GM21723 (cell line): ENCODE data around the gene TTLL3.

Experiments used
- ATAC-seq: cut with Tn5 transposase; IDR thresholded peaks from one replicate; pipeline ENCODE4 v1.9.1; 2021; ENCODE audit warnings: mild to moderate bottlenecking, moderate library complexity; ENCODE audit not compliant: unreplicated experiment

TTLL3 gene

DNA sequence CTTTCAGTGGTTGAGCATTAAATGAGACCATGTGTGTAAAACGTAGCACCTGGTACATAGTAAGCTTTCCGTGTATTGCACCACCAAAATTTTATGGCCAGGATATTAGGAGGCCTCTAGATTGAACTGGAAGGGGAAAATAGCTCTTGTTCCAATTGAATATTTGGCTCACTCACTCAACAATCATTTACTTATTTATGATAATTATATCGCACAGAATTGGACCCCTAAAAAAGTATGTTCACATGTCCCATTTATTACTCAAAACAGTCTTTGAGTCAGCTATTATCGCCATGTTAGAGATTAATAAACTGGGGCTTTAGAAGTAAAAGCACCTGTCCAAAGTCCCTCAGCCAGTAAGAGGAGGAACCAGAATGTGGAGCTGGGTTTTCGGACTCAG is 5.1 kb upstream of the TTLL3 start:
- ATAC-seq: no peak

DNA sequence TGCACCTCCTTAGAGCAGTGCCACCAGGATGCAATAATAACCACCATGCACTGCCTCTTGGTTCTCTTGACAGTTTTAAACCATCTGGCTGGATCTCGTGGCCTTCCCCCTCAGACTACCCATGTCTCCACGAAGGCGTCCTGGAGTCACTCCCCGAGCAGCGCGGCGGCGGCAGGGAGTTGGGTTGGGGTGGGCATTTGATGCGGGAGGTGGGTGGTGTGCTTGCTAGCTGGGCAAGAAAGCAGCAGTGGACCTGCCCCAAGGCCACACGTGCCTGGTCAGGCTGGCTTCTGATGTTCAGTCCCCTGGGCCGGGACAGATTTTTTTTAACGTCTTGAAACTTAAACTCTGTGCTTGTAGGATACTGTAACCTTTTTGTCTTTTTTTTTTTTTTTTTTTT is 3.9 kb upstream of the TTLL3 start:
- ATAC-seq: no peak

DNA sequence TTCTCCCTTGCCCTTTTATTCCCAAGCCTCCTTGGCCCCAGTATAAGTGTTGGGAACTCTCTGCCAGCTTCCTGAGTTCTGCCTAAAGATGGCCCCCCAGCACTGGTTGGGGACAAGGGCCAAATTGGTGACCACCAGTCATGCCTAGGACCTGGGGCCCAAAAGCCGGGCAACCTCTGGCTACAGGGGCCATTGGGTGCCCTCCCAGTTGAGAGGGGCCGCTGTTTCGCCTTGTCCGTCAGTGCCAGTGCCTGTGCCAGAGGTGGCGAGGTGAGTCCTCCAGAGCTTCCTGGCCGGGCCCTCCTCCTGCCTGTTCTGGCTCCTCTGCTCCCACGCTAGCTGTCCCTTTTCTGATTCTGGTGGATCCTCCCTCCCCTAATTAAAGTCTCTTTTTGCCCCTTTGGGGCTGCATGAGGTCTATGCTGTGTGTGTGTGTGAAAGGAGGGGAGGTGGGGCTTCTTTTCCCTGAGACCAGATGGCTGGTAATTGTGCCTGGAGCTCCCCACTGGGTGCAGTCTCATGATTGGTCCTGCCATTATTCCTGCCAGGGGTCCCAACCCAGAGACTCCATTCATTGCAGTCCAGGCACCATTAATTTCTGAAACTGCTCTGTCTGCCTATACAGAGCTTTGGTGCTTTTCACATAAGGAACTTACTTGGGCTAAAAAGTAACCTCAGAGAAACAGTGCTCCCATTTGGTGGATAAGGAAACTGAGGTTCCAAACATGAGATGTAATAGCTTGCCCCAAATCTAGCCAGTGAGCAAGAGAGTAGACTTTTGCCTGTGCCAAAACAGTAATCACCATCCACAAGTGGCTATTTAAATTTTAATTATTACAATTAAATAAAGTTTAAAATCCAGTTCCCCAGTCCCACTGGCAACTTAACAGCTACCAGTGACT is 3.1 kb upstream of the TTLL3 start:
- no peak for ATAC-seq

DNA sequence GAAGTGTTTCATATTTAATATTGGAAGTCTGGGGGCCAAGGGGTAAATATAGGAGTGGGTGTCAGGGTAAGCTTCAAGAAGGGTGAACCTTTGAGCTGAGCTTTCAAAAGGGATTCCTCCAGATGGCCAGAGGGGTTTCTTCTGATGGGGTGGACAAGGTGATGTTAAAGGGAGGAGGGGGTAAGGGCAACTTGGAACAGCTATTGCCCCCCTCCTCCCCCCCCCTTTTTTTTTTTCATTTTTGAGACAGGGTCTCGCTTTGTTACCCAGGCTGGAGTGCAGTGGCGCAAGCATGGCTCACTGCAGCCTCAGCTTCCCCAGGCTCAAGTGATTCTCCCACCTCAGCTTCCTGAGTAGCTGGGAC is 2.1 kb upstream of the TTLL3 start:
- ATAC-seq: no peak

DNA sequence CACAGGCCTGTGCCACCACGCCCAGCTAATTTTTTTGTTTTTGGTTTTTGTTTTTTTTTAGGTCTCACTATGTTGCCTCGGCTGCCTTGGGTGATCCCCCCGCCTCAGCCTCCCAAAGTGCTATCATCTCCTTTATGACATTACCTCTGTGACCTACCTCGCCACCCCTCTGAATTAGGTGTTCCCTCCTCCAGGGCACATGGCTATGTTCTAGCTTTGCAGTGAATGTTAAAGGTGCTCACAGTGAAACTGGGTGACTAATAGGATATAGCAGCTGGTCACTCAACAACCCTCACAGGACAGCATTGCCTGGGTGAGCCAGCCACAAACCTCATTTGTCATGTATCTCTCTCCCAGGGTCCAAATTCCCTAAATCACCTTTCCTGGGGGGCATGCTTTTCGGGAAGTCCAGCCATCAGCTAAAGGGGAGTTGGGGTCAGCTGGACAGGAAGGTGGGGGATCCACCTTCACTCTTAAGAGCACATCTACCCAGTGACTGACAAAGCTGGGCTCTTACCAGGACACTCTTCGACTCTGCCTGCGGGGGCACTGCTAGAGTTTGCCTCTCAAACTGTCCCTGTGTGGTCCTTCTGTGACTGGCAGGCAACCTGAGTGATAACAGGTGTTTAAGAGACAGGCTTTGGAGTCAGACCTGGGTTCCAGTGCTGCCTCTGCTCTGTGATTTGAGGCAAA is 1.6 kb upstream of the TTLL3 start:
- ATAC-seq: peak; percentile 56

DNA sequence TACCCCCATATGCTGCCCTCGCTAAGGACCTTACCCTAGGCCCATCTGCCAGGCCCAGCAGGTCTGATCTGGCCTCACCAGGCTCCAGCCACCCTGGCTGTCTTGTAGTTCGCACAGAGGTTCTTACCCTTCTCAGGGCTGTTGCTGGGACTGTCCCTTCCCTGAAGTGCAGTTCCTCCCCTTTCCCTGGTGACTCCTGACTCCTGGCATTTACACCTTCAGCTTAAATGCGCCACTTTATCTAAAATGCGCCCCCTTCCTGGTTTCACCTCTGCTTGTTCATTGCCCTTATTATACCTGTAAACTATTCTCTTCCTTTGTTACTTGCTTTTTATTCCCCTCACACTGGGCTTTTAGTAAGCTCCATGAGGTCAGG is 835 bp upstream of the TTLL3 start:
- ATAC-seq: peak; percentile 21

DNA sequence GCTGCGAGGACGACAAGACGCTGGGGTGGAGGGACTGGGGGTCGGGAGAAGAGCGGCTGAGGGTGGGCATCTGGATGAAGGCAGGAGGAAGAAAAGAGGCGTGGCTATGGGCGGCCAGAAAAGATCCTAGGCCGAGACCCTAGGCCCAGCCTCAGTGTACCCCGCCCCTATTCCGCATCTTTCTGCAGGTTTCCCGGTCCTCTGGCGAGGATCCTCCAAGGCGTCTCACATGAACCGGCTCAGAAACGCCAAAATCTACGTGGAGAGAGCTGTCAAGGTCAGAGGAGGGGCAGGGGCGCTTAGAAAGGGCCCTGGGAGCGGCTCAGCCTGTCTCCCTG is 340 bp downstream of the TTLL3 start:
- ATAC-seq: no peak

DNA sequence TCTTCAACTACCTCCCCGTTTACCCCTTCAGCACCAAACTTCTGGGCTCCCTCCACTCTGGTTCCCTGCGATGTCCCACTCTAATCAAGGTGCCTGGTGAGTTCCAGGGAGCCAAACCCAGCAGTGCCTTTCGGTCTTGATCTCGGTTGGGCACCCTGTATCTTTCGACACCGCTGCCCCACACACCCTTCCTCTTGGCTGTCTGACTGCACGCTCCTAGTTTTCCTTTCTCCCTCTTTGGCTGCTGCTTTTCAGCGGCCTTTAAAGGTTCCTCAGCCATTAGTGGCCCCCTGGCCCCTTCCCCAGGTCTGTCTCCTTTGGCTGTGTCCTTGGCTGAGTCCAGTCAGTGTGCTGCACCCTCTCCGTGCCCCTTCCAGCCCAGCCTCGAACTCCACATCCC is 784 bp downstream of the TTLL3 start:
- no peak for ATAC-seq

DNA sequence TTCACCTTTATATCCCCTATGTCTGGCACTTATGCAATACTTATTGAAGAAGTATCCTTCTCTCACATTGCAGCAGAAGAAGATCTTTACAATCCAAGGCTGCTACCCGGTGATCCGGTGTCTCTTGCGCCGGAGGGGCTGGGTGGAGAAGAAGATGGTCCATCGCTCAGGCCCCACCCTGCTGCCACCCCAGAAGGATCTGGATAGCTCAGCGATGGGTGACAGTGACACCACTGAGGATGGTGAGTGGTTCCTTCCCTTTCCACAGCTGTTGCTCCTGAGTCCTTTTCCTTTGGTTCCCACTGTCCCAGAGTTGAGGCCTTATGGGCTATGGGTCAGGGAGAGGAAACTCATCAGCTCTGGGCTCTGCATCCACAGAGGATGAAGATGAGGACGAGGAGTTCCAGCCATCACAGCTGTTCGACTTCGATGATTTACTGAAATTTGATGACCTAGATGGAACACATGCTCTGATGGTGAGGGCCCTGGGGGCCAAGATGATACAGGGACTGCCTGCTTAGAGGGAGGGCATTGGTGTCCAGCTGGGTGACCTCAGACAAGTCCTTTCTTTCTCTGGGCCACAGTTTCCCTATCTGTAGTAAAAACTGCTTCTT is 2.9 kb downstream of the TTLL3 start:
- ATAC-seq: no peak

DNA sequence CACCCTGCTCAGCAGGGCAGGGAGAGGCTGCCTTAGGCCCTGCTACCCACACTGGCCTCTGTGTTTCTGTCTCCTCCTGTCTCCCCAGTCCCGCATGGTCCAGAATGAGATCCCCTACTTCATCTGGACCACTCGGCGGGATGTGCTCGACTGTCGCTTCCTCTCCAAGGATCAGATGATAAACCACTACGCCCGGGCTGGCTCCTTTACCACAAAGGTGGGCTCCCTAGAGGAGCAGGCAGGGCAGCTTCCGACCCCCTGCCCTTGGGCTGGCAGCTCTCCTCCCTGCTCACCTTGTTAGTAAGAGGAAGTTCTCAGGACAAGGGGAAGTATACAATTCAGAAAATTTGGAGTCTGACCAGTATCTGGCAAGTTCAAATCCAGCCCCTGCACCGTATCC is 5.9 kb downstream of the TTLL3 start:
- ATAC-seq: no peak

DNA sequence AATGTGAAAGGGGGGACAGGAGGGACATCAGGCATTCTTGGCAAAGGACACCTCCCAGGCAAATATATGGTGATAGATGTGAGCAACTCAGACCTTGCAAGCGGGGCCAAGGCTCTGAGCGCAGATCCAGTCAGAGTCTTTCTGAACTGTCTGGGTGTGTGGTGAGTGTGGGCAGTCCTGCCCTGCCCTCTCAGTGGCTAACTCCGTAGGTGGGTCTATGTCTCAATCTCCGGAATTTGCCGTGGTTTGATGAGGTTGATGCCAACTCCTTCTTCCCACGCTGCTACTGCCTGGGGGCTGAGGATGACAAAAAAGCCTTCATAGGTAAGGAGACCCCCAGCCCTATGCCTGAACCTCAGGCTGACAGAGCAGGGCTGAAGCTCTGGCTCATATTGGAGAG is 7.4 kb downstream of the TTLL3 start:
- ATAC-seq: no peak

DNA sequence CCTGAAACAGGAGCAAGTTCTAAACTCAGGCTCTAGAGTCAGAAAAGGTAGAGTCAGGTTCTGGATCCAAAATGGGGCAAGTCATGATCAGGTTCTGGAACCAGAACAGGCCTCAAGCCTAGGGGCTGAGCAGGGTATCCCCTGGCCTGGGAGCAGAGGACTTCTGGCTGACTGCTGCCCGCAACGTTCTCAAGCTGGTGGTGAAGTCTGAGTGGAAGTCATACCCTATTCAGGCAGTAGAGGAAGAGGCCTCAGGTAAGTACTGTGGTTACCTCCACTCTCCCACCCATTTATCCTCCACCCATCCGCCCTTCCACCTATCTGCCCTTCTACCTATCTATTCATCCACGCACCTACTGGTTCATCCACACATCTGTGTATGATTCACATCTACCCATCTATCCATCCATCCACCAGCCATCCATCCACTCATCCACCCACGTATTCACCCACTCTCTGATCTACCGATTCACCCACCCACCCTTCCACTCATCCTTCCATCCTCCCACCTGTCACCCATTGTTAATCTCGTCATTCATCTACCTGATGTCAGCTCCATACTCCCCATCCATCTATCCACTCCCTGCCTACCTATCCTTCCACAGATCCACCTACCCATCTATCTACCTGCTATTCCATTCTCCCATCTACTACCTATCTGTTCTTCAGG is 8.7 kb downstream of the TTLL3 start:
- no peak for ATAC-seq

DNA sequence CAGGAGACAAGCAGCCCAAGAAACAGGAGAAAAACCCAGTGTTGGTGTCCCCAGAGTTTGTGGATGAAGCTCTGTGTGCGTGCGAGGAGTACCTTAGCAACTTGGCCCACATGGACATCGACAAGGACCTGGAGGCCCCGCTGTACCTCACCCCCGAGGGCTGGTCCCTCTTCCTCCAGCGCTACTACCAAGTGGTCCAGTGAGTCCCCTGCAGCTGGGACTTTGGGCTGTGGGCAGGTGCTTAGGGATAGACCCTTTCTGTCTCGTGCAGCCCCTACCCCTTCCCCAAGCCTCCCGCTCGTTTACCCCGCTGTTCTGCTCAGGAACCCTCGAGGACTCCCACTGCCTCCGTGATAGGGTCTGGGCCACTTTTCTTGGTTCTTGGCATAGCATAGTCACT is 10.5 kb downstream of the TTLL3 start:
- no peak for ATAC-seq

DNA sequence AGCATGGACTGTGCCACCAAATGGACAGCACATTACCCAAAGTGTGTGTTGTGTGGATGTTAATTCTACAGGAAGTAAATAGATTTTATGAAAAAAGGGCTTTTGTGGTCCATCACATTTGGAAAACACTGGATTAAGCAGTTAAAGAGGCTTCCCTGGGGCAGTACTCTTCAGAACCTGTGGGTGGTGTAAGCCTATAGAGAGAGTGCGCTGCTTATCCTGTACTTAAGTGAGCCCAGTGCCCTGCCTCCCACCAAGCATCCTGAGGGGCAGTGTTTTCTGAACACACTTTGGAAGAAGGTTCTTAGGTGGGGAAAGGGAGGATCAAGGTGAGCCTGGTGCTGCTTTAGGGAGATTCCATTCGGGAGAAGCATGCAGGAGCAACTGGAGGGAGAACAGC is 10.9 kb downstream of the TTLL3 start:
- ATAC-seq: no peak

DNA sequence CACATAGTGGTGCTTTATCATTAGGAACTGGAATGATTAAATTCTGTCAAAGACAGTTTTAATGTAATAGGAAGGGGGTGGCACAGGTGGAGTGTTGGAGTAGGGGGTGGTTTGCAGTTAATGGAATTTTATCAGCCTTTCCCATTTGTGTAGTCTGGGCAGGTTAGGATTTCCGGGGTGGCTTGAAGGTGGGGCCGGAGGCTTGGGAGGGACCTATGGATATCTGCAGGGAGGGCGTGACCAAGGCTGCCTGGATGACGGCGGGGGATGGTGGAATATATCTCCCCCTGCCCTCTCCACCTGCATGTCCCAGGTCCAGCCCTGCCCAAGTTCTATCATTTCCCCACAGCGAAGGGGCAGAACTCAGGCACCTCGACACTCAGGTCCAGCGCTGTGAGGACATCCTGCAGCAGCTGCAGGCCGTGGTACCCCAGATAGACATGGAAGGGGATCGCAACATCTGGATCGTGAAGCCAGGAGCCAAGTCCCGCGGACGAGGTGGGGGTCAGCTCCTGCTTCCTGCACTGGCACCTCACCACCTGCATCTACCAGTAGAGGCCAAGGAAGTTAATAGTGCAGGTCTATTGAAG is 15.5 kb downstream of the TTLL3 start:
- ATAC-seq: no peak

DNA sequence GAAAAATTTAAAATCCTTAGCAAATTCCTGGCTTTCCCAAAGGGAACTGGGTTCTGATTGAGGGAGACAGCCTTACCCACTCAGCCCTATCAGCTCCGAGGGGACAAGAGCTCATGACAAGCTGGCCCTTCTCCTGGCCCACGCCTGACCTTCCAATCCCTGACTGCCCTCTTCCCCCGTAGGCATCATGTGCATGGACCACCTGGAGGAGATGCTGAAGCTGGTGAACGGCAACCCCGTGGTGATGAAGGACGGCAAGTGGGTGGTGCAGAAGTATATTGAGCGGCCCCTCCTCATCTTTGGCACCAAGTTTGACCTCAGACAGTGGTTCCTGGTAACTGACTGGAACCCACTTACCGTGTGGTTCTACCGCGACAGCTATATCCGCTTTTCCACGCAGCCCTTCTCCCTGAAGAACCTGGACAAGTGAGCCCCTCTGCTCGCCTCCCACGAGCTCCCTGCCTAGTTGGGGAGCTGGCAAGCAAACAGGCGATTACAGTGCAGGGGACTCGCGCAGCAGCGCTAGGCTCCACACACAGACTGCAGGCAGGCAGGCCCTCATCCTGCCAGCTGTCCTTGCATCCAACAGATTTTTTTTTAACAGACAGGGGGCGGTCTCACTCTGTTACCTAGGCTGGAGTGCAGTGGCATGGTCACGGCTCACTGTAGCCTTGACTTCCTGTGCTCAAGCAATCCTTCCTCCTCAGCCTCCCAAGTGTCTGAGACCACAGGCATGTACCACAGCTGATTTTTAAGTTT is 16.9 kb downstream of the TTLL3 start:
- ATAC-seq: no peak

DNA sequence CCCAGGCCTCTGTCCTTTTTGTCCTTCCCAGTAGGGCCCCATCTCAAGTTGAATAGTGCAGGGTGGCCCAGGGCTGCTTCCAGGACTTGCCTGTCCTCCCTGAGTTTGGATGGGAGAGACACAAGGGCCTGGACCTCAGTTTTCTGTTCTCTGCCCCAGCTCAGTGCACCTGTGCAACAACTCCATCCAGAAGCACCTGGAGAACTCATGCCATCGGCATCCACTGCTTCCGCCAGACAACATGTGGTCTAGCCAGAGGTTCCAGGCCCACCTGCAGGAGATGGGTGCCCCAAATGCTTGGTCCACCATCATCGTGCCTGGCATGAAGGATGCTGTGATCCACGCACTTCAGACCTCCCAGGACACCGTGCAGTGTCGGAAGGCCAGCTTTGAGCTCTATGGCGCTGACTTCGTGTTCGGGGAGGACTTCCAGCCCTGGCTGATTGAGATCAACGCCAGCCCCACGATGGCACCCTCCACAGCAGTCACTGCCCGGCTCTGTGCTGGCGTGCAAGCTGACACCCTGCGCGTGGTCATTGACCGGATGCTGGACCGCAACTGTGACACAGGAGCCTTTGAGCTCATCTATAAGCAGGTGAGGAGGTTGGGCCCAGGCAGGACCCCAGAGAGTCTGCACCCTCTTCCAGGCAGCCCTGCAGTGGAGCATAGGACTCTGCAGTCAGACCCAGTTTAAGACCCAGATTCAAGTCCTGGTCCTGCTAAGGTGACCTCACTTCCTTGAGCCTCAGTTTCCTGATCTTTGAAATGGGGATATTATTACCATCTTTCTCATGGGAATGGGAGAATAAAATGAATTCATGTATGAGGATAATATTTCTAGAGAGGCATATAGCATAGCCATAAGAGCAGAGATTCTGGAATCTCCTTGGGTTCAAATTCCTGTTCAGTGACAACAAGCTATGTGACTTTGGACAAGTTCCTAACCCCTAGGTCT is 19.0 kb downstream of the TTLL3 start:
- no peak for ATAC-seq

DNA sequence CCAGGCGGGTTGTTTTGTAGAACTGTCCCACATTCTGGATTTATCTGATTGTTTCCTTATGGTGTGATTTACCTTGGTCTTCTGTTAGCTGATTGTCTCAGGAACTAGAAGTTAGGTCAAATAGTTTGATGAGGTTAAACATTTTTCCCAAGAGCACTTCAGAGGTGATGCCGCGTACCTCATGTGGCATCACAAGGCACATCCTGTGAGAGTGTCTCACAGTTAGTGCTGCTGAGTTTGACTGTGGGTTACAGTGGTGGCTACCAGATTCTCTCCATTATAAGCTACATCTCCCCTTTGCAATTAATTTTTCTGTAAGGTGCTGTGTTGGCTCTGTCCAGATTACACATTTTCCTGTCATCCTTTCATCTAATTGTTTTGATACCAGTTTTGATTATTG is 21.2 kb downstream of the TTLL3 start:
- no peak for ATAC-seq

DNA sequence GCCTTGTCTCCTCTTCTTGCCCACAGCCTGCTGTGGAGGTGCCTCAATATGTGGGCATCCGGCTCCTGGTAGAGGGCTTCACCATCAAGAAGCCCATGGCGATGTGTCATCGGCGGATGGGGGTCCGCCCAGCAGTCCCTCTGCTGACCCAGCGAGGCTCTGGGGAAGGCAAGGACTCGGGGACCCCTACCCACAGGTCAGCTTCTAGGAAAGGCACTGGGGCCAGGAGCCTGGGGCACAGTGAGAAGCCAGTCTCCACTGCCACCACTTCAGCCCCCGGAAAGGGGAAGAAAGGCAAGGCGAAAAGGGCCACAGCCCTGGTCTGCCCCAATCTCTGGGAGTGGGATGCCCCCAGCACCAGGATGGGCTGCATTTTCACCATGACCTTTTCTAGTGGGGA is 23.0 kb downstream of the TTLL3 start:
- ATAC-seq: no peak
